ENCODE results near the gene HTR1E.
A peak's percentile ranks its signal among the peaks of the same experiment; 100 is the strongest.
"Not testable (repeated sequence)": the region's sequence is repeated elsewhere in the genome, so short reads cannot be mapped to it uniquely, and the experiment has no call there.

Gene HTR1E, protein sequence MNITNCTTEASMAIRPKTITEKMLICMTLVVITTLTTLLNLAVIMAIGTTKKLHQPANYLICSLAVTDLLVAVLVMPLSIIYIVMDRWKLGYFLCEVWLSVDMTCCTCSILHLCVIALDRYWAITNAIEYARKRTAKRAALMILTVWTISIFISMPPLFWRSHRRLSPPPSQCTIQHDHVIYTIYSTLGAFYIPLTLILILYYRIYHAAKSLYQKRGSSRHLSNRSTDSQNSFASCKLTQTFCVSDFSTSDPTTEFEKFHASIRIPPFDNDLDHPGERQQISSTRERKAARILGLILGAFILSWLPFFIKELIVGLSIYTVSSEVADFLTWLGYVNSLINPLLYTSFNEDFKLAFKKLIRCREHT

DNA sequence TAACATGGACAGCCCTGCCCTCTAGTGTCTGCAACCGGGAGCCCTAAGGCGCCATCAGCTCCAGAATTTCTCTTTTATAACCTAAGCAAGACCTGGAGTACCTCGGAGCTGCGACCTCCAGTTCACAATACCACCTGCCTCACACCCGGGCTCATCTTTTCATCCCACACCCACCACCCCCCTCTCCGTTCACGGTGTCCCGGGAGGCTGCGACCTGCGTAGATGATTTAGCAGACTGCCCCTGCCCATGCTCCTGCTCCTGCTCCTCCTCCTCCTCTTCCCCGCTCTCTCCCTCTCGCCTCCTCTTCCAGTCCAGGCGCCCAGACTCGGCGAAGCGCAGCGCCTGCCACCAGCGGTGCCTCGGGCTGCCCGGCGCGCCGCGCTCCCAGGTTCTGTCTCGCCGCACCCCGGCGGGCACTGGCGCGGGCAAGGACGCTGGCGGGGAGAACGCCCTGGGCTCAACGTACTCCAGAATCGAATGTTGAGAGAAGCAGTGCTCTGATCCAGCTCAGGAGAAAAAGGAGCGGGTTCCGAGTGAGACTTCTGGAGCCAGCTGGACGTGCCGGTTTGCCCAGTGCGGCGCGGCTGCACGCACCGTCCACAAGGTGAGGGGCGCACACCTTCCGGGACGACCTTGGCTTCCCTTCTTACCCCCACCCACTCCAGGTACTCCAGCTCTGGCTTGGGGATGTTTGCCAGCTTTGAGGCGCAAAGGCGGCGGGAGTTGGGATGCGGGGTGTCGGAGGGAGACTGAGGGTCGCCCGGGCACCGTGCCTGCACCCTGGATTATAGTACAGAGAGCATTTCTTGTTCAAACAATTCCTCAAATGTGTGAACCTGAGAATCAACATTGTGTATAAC lies at the start of gene HTR1E:
TSS of gene HTR1E (plus strand) at position 310 of the 861 bp plus-strand sequence. CDS start 77,807 bp downstream, outside the sequence.
- peaks cover 15% of the 10 kb centered on the region for H3K27me3 ChIP-seq (replicated peaks)
- TF ChIP-seq, protein P1, sequence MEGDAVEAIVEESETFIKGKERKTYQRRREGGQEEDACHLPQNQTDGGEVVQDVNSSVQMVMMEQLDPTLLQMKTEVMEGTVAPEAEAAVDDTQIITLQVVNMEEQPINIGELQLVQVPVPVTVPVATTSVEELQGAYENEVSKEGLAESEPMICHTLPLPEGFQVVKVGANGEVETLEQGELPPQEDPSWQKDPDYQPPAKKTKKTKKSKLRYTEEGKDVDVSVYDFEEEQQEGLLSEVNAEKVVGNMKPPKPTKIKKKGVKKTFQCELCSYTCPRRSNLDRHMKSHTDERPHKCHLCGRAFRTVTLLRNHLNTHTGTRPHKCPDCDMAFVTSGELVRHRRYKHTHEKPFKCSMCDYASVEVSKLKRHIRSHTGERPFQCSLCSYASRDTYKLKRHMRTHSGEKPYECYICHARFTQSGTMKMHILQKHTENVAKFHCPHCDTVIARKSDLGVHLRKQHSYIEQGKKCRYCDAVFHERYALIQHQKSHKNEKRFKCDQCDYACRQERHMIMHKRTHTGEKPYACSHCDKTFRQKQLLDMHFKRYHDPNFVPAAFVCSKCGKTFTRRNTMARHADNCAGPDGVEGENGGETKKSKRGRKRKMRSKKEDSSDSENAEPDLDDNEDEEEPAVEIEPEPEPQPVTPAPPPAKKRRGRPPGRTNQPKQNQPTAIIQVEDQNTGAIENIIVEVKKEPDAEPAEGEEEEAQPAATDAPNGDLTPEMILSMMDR (IDR thresholded peaks at IDR 0.05; ENCODE audit: low read depth, low read length, missing control alignments): peak; percentile 68
- H3K27ac ChIP-seq: no peak within 1 kb of the TSS
- DNase-seq: peak; percentile 31
- in situ Hi-C loops (cut with HindIII; ENCODE audit: low pct_ligation_motif_present, low sequenced_read_pairs): no loop called here
- no peaks in the 10 kb centered on the region for H3K36me3 ChIP-seq (replicated peaks)
- no peak within 1 kb of the TSS for H3K4me3 ChIP-seq (ENCODE audit: low read depth, low read length)

DNA sequence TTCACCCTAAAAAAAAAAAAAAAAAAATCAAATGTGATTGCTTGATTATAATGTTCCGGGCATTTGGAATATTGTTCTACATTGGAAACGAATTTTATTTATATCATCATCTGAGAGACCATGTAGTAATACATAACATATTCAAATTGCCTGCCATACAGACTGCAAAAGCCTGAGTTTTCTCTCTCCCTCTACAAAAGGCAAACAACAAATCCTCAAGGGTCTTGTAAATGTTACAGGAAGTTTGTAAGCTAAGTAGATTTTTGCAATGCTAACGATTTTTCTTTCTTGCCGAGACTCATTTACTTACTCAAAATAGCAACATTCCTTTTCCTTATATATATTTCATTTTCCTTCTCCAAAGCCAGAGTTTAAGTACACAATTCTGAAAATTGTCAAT lies 49.0 kb upstream of the HTR1E start:
- in situ Hi-C loops (cut with HindIII; ENCODE audit: low pct_ligation_motif_present, low sequenced_read_pairs): no loop called here
- no peak overlapping the region for H3K4me3 ChIP-seq (ENCODE audit: low read depth, low read length)
- no peaks in the 10 kb centered on the region for H3K27me3 ChIP-seq (replicated peaks)
- no peaks in the 10 kb centered on the region for H3K36me3 ChIP-seq (replicated peaks)
- no peak for DNase-seq
- no peak overlapping the region for H3K27ac ChIP-seq
- TF ChIP-seq, protein P1 (IDR thresholded peaks at IDR 0.05; ENCODE audit: low read depth, low read length, missing control alignments): no peak

DNA sequence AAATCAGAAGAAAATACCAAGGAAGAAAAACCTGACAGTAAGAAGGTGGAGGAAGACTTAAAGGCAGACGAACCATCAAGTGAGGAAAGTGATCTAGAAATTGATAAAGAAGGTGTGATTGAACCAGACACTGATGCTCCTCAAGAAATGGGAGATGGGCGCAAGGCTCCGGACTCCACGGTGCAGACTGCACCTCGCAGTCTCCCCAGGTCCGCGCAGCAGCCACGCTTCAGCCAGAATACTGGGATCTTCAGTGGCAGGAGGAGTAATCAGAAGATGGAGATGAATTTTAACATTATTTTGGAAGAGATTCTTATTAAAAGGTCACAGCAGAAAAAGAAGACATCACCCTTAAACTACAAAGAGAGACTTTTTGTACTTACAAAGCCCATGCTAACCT lies 40.1 kb upstream of the HTR1E start:
- H3K4me3 ChIP-seq (ENCODE audit: low read depth, low read length); H3K27me3 ChIP-seq (replicated peaks); H3K27ac ChIP-seq; in situ Hi-C loops (cut with HindIII; ENCODE audit: low pct_ligation_motif_present, low sequenced_read_pairs); DNase-seq; H3K36me3 ChIP-seq (replicated peaks): not testable (repeated sequence)

DNA sequence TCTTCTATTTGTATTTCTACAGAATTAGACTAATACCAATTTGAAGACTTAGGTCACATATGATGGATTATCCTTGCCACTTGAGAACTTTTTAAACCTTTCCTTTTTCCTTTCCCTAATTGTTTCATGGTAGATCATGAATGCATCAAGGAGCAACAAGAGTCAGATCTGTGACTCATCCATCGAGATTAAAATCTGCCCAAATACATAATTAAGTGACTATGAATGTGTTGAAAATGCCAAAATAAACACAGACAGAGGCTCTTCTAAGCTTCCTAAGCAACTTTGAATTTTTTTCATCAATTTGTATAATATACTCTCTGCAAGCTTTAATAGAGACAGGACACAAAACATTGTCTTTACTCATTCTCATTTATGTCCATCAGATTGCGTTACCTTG lies 23.5 kb upstream of the HTR1E start:
- Histone ChIP-seq H3K27ac (no peak overlapping the region), H3K27me3 (replicated peaks) (no peaks in the 10 kb centered on the region), H3K4me3 (ENCODE audit: low read depth, low read length) (no peak overlapping the region), H3K36me3 (replicated peaks) (no peaks in the 10 kb centered on the region)
- DNase-seq: no peak
- in situ Hi-C loops (cut with HindIII; ENCODE audit: low pct_ligation_motif_present, low sequenced_read_pairs): no loop called here
- TF ChIP-seq, protein P1 (IDR thresholded peaks at IDR 0.05; ENCODE audit: low read depth, low read length, missing control alignments): no peak

DNA sequence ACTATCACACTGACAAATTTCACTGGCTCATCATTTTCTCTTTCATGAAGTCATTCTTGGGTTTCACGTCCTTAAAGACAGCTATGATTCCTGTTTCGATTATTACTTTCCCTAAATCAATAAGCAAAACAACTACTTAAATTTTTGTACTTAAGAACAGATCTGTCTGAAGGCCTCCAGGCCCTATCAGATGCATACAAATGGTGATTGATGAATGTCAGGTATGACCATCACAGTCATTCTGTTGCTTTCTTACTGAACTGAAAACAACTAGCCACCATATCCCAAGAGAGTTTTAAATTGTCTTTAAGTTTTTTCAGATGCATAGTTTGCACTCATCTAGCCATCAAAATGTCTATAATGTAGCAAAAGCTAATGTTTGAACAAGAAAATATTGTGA lies 20.9 kb upstream of the HTR1E start:
- no peak for DNase-seq
- H3K36me3 ChIP-seq (replicated peaks): no peaks in the 10 kb centered on the region
- TF ChIP-seq, protein P1 (IDR thresholded peaks at IDR 0.05; ENCODE audit: low read depth, low read length, missing control alignments): no peak
- in situ Hi-C loops (cut with HindIII; ENCODE audit: low pct_ligation_motif_present, low sequenced_read_pairs): no loop called here
- no peak overlapping the region for H3K27ac ChIP-seq
- H3K4me3 ChIP-seq (ENCODE audit: low read depth, low read length): no peak overlapping the region
- no peaks in the 10 kb centered on the region for H3K27me3 ChIP-seq (replicated peaks)

DNA sequence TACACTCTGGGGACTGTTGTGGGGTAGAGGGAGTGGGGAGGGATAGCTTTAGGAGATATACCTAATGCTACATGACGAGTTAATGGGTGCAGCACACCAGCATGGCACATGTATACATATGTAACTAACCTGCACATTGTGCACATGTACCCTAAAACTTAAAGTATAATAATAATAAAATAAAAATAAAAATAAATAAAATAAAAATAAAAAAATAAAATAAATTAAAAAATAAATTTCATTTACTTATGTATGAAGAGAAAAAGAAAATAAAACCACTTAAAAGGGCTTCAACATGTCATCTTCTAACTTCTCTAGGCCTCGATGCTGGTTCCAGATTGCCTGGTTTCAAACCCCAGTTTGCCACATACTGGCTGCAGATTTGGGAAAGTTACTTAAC lies 10.2 kb upstream of the HTR1E start:
- H3K36me3 ChIP-seq (replicated peaks); in situ Hi-C loops (cut with HindIII; ENCODE audit: low pct_ligation_motif_present, low sequenced_read_pairs); H3K27me3 ChIP-seq (replicated peaks); H3K27ac ChIP-seq; DNase-seq; H3K4me3 ChIP-seq (ENCODE audit: low read depth, low read length): not testable (repeated sequence)

DNA sequence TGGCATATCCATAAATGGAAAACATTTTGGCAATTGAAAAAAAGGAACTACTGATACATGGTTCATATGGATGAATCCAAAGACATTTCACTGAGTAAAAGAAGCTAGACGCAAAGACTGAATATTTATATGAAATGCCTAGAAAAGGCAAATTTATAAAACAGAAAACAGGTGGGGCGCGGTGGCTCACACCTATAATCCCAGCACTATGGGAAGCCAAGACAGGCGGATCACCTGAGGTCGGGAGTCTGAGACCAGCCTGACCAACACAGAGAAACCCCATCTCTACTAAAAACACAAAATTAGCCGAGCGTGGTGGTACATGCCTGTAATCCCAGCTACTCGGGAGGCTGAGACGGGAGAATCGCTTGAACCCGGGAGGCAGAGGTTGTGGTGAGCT lies 9.5 kb upstream of the HTR1E start:
- in situ Hi-C loops (cut with HindIII; ENCODE audit: low pct_ligation_motif_present, low sequenced_read_pairs): not testable (repeated sequence)

More for the DNA sequence above, 9.5 kb upstream of the HTR1E start:
- not testable (repeated sequence) for DNase-seq; H3K4me3 ChIP-seq (ENCODE audit: low read depth, low read length); H3K27me3 ChIP-seq (replicated peaks); H3K36me3 ChIP-seq (replicated peaks); H3K27ac ChIP-seq

Measured in brain microvascular endothelial cell (primary cell).